ENCODE data around the gene SERAC1. TPM values are rescaled to one million over a fixed set of nuclear protein-coding genes. Genes with fewer than 3 reads are reported as not detected.

SERAC1 gene
- total RNA-seq, 1 donor: 26.3 TPM

GRCh38 chr6:158150701-158151100, 17.4 kb downstream of the SERAC1 start:
- no peak for TF ChIP-seq CTCF (IDR thresholded peaks at IDR 0.05; ENCODE audit: insufficient read depth, low read depth, low read length)
- DNase-seq (ENCODE audit: low read depth): peak; percentile 78
- no peak overlapping the region for H3K4me3 ChIP-seq (ENCODE audit: low read depth, low read length)

- peak; percentile 48 for DNase-seq (ENCODE audit: low read depth)
- TF ChIP-seq CTCF (IDR thresholded peaks at IDR 0.05; ENCODE audit: insufficient read depth, low read depth, low read length): no peak
- H3K4me3 ChIP-seq (ENCODE audit: low read depth, low read length): no peak overlapping the region
Measured at GRCh38 chr6:158149641-158150040, 18.4 kb downstream of the SERAC1 start.

GRCh38 chr6:158143700-158144099, 24.4 kb downstream of the SERAC1 start:
- peak; percentile 42 for TF ChIP-seq CTCF (IDR thresholded peaks at IDR 0.05; ENCODE audit: insufficient read depth, low read depth, low read length)
- H3K4me3 ChIP-seq (ENCODE audit: low read depth, low read length): no peak overlapping the region
- peak; percentile 30 for DNase-seq (ENCODE audit: low read depth)

- DNase-seq (ENCODE audit: low read depth): peak; percentile 33
- H3K4me3 ChIP-seq (ENCODE audit: low read depth, low read length): no peak overlapping the region
- no peak for TF ChIP-seq CTCF (IDR thresholded peaks at IDR 0.05; ENCODE audit: insufficient read depth, low read depth, low read length)
Measured at GRCh38 chr6:158142789-158143188, 25.3 kb downstream of the SERAC1 start.

- H3K4me3 ChIP-seq (ENCODE audit: low read depth, low read length): no peak overlapping the region
- DNase-seq (ENCODE audit: low read depth): peak; percentile 34
- TF ChIP-seq CTCF (IDR thresholded peaks at IDR 0.05; ENCODE audit: insufficient read depth, low read depth, low read length): peak; percentile 56
Measured at GRCh38 chr6:158131926-158132325, 36.1 kb downstream of the SERAC1 start.

- DNase-seq (ENCODE audit: low read depth): no peak
- no peak for TF ChIP-seq CTCF (IDR thresholded peaks at IDR 0.05; ENCODE audit: insufficient read depth, low read depth, low read length)
- no peak overlapping the region for H3K4me3 ChIP-seq (ENCODE audit: low read depth, low read length)
Measured at GRCh38 chr6:158125271-158125670, 42.8 kb downstream of the SERAC1 start.

- DNase-seq (ENCODE audit: low read depth): no peak
- no peak overlapping the region for H3K4me3 ChIP-seq (ENCODE audit: low read depth, low read length)
- TF ChIP-seq CTCF (IDR thresholded peaks at IDR 0.05; ENCODE audit: insufficient read depth, low read depth, low read length): no peak
Measured at GRCh38 chr6:158124288-158124687, 43.8 kb downstream of the SERAC1 start.

Data from fibroblast of villous mesenchyme (primary cell).